CD4-positive, alpha-beta T cell treated with Interleukin-2 at 100 ng/mL for 4 hours (primary cell): ENCODE measurements around the gene CEP70.
"Not testable (repeated sequence)": the region's sequence is repeated elsewhere in the genome, so short reads cannot be mapped to it uniquely, and the experiment has no call there.

Source experiments
- DNase-seq: peaks from one replicate; pipeline ENCODE4 v3.0.0-alpha.2; 2020; ENCODE audit warnings: low spot score

The CEP70 gene, protein sequence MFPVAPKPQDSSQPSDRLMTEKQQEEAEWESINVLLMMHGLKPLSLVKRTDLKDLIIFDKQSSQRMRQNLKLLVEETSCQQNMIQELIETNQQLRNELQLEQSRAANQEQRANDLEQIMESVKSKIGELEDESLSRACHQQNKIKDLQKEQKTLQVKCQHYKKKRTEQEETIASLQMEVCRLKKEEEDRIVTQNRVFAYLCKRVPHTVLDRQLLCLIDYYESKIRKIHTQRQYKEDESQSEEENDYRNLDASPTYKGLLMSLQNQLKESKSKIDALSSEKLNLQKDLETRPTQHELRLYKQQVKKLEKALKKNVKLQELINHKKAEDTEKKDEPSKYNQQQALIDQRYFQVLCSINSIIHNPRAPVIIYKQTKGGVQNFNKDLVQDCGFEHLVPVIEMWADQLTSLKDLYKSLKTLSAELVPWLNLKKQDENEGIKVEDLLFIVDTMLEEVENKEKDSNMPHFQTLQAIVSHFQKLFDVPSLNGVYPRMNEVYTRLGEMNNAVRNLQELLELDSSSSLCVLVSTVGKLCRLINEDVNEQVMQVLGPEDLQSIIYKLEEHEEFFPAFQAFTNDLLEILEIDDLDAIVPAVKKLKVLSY

GRCh38 chr3:138594150-138594934, at the start of gene CEP70:
Gene CEP70 (minus strand): TSS chr3:138594260. CDS start chr3:138572927, 21,333 bp downstream.
- DNase-seq: peak; percentile 91

DNA sequence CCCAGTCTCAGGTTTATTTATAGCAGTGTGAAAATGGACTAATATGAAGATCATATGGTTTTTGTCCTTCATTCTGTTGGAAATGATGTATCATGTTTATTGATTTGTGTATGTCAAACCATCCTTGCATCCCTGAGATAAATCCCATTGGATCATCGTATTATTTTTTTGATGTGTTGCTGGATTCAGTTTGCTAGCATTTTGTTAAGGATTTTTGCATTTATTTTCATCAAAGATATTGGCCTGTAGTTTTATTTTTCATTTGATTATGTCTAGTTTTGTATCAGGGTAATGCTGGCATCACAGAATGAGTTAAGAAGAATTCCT, 48.8 kb upstream of the CEP70 start:
- no peak for DNase-seq

GRCh38 chr3:138642226-138642926, 48.3 kb upstream of the CEP70 start:
- DNase-seq: no peak

GRCh38 chr3:138640537-138640936, 46.5 kb upstream of the CEP70 start:
- no peak for DNase-seq

DNA sequence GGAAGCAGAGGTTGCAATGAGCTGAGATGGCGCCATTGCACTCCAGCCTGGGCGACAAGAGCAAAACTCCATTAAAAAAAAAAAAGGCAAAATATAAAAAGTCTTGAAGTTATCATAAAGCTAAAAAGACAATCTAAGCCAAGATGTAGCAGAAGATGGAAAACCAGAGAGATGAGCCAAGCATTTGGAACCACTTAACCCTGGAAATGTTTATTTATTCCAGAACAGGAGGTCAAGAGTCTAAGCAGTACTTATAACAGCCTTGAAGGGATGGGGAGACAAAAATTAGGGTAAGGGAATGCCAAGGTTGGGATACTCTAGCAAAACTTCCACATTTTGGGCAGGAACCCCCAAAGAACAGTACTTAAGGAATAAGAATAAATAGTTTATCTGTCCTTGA, 44.6 kb upstream of the CEP70 start:
- no peak for DNase-seq

DNA sequence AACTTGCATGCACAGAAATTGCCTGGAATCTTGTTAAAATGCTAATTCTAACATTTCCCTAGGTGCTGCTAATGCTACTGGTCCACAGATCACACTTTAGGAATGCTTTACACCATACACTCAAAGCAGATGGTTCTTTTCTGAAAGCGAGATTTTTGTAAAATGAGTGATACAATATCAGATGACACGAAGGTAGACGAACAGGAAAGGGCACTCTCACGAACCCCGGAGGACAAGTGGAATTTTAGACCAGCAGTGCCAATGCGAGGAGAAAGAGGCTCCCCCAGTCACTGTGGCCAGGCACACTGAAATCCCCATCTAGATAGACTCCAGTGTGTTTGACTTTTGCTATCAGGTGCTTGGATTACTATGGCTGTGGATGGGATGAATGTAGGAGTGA, 35.5 kb upstream of the CEP70 start:
- no peak for DNase-seq

DNA sequence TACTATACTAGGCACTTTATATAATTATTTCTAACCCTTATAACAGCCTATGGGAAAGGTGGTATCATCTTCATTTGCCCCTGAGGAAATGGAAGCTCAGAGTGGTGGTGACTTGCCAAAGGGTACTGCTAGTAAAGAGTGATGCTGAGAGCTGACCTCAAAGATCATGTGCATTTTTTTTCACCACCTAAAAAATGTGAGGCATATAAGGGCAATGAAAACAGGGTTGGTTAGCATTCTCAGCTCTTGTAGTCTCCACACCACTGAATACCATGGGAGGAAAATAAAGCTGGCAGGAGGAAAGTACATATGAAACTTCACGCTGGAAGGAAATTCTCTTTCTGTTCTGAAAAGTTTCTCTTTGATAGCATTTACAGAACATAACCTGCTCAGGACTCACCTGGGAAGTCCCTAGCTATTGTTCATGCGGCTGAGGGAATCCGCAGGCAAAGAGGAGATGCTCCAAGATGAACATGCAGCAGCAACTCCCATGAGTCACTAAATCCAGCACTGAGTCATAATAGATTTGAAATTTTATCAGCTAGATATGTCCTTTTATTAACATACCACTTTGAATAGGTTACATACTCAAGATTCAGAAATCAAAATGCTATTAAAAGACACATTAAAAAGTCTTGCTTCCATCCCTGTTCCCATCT, 31.8 kb upstream of the CEP70 start:
- no peak for DNase-seq

GRCh38 chr3:138624518-138624917, 30.5 kb upstream of the CEP70 start:
- no peak for DNase-seq

GRCh38 chr3:138620431-138620830, 26.4 kb upstream of the CEP70 start:
- DNase-seq: no peak

DNA sequence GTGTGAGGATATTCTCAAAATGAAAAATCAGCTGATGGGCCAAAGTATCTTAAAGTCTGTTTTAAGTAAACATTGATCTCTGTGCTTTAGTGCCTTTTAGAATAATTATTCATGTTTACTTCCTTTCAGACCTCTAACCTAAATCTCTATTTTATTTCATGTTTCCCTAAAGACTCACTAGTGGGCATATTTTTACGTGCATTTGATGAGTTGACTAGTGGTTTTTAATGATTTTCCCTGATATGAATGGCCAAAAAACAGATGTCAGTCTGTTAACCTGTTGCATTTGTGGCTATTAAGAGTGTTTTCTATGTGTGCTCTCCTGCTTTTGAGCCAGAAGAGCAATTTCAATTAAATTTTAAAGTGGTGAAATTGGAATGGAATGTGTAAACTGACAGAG, 21.4 kb upstream of the CEP70 start:
- no peak for DNase-seq

- no peak for DNase-seq
Observed at GRCh38 chr3:138609898-138610266, 15.8 kb upstream of the CEP70 start.

DNA sequence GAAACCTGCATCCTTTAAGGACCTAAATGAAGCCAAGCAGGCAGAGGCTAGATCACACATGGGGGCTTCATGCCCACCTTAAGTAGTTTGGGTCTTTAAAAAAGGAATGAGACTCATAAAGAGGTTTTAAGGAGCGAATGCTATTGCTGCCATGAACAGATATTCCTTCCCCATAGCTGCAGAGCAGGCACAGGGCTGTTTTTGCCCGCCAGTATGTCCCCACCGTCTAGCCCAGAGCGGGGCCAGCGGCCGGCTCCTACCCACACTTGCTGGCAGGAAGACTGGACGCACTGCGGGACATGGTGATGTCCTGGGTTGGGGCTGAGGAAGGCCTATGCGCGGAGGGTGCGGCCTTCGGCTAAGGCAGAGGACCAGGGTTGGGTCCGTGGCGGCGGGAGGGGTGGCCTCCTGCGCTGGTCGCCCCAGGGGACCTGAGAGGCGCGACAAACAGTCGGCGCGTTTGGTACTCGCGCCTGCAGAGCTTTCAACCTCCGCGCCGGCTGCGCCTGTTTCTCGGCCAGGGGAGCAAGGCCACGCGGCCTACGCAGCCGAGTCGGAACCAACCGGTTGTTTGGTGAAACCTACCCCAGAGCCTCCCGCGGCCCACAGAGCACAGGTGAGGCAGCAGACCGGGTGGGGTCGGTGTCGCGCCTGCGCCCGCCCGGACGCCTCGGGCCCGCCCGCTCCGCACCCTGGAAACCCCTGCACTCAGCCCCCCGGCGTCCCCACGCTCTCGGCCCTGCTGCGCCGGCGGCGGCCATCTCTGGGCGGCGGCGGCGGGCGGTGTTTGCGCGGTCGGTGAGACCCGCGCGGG, 14.5 kb upstream of the CEP70 start, which contains the start of gene FAIM:
TSS of gene FAIM (plus strand) at position 450 of the 814 bp plus-strand sequence. CDS start 10,956 bp downstream, outside the sequence.
- peak; percentile 66 for DNase-seq

DNA sequence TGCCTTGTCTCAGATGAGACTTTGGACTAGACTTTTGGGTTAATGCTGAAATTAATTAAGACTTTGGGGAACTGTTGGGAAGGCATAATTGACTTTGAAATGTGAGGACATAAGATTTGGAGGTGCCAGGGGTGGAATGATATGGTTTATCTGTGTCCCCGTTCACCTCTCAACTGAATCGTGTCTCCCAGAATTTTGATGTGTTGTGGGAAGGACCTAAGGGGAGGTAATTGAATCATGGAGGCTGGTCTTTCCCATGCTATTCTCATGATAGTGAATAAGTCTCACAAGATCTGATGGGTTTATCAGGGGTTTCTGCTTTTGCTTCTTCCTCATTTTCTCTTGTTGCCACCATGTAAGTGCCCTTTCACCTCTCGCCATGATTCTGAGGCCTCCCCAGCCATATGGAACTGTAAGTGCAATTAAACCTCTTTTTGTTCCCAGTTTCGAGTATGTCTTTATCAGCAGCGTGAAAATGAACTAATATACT, 10.1 kb upstream of the CEP70 start:
- not testable (repeated sequence) for DNase-seq

GRCh38 chr3:138601661-138602060, 7.6 kb upstream of the CEP70 start:
- DNase-seq: not testable (repeated sequence)

- no peak for DNase-seq
Observed at GRCh38 chr3:138600100-138600745, 6.2 kb upstream of the CEP70 start.

DNA sequence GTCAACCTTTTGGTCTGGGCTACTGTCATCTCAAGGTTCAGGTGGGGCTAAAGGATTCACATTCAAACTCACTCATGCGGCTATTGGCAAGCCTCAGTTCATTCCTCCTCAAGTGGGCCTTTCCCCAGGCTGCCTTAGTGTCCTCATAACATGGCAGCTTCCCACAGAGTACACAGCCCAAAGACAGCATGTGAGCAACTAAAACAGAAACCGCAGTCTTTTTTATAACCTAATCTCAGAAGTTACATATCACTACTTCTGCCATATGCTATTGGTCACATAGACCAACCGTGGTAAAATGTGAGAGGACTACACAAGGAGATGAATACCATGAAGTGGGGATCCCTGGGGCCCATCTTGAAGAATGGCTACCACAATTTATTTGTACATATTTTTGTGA, 4.5 kb upstream of the CEP70 start:
- no peak for DNase-seq

- not testable (repeated sequence) for DNase-seq
Observed at GRCh38 chr3:138597186-138597976, 3.3 kb upstream of the CEP70 start.

DNA sequence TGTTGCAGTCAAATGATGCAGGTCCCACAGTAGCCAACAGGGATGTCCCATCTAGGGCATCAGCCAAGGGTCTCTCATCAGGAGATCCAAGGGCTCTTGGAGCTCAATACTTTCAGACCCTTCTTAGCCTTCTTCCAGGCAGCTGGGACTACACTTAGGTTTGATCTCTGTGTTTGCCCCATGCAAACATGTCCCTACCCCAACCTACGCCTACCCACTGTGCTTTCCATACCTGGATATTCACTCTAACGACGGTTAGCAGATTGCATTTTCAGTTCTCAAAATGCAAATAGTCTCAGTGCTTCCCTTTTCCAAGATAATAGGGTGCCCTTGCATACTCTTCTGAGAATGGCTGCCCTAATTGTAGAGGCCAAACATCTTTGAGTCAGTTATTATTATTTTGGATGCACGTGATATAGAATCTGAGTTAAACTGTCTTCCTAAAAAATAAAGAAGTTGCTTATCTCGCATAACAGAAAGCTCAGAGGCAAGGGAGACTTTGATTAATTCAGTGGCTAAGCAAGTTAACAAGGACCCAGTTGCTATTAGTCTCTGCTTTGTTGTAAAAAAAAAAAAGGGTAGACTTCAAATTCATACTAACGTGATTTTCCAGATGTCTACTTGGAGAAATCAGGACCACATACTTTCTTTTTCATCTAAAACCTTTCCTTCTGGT, 1.0 kb upstream of the CEP70 start:
- DNase-seq: no peak
